ENCODE results near the gene TSR3. TPM values are rescaled to one million over a fixed set of nuclear protein-coding genes. Genes with fewer than 3 reads are reported as not detected.

Gene TSR3
- total and polyA plus RNA-seq, 12 donors = 13.7 to 258 (median 59.6) TPM

GRCh38 chr16:1324286-1324826 lies 27.3 kb downstream of the TSR3 start:
- Histone ChIP-seq H3K36me3 (replicated peaks in 1 of 2) (peaks cover 0 to 57% of the 10 kb centered on the region in 2 donors), H3K4me1 (replicated peaks in 1 of 2) (no peaks in the 10 kb centered on the region), H3K4me3 (no peak overlapping the region), H3K27ac (no peak overlapping the region), H3K27me3 (no peaks in the 10 kb centered on the region), H3K9me3 (replicated peaks in 1 of 3) (no peaks in the 10 kb centered on the region)
- no peak for TF ChIP-seq POLR2A (IDR thresholded peaks at IDR 0.05)
- TF ChIP-seq, protein P1, sequence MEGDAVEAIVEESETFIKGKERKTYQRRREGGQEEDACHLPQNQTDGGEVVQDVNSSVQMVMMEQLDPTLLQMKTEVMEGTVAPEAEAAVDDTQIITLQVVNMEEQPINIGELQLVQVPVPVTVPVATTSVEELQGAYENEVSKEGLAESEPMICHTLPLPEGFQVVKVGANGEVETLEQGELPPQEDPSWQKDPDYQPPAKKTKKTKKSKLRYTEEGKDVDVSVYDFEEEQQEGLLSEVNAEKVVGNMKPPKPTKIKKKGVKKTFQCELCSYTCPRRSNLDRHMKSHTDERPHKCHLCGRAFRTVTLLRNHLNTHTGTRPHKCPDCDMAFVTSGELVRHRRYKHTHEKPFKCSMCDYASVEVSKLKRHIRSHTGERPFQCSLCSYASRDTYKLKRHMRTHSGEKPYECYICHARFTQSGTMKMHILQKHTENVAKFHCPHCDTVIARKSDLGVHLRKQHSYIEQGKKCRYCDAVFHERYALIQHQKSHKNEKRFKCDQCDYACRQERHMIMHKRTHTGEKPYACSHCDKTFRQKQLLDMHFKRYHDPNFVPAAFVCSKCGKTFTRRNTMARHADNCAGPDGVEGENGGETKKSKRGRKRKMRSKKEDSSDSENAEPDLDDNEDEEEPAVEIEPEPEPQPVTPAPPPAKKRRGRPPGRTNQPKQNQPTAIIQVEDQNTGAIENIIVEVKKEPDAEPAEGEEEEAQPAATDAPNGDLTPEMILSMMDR (IDR thresholded peaks at IDR 0.05) = no peak
- DNase-seq = no peak
- intact Hi-C loops (cut with DNase I) = no loop called here
- 80 to 87% (median 84%) methylated on average over 22 of the region's 22 CpGs for WGBS, 4 donors

DNA sequence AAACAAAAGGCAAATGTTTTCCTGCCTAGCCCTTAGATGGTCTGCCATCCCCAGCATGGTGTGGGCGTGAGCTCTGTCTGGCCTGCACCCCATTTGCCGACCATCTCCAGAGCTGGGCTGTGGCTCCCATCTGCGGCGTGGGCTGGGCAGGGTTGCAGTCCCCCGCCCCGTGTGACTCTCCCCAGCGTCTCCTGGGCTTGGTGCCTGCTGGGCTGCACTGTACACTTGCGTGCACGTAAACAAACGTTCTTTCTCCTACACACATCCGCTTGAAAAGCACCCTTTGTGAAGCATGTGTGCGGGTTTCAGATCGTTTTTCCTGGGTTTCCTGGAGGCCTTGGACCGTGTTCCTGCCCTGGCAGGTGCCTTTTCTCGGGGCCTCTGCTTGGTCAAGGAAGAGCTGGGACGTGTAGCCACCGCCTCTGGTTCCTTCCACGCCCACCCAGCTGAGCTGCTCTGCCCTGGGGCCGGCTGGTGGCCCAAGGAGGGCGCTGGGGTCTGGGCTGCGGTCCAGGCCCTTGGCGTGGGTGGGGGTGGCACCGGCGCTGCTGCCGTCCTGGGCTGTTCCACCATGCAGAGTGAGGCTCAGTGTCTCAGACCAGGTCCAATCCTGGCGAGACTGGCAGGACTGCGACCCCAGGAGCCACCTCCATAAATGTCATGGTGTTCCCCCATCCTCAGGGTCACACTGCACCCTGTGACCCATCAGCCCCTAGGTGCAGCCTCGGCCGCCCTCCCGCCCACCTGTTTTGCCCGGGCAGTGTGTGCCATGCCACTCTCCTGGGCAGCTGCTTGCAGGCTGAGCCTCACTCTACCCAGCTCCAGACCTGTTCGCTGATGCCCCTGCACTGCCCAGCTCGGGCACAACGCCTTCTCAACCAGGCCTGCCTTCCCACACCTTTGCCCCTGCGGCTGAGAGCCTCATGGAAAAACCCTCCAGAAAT lies 28.1 kb downstream of the TSR3 start:
- no peak for DNase-seq
- H3K36me3 ChIP-seq (replicated peaks in 1 of 2) = peaks cover 0 to 65% of the 10 kb centered on the region in 2 donors
- H3K27me3 ChIP-seq = no peaks in the 10 kb centered on the region
- 88 to 92% (median 89%) methylated on average over 16 to 35 of the region's 35 CpGs for WGBS, 4 donors
- H3K27ac ChIP-seq = no peak overlapping the region
- no peaks in the 10 kb centered on the region for H3K4me1 ChIP-seq (replicated peaks in 1 of 2)
- H3K9me3 ChIP-seq (replicated peaks in 1 of 3) = no peaks in the 10 kb centered on the region
- intact Hi-C loops (cut with DNase I) = no loop called here
- TF ChIP-seq POLR2A (IDR thresholded peaks at IDR 0.05) = no peak
- TF ChIP-seq, protein P1 (IDR thresholded peaks at IDR 0.05) = no peak
- no peak overlapping the region for H3K4me3 ChIP-seq

- intact Hi-C loops (cut with DNase I) = no loop called here
- no peak for DNase-seq
- Histone ChIP-seq H3K9me3 (replicated peaks in 1 of 3) (no peaks in the 10 kb centered on the region), H3K4me1 (replicated peaks in 1 of 2) (no peaks in the 10 kb centered on the region), H3K27ac (no peak overlapping the region), H3K36me3 (replicated peaks in 1 of 2) (peaks cover 0 to 77% of the 10 kb centered on the region in 2 donors), H3K4me3 (no peak overlapping the region), H3K27me3 (no peaks in the 10 kb centered on the region)
- WGBS, 4 donors = 84 to 98% (median 96%) methylated on average over 8 of the region's 8 CpGs
- TF ChIP-seq POLR2A (IDR thresholded peaks at IDR 0.05) = no peak
- TF ChIP-seq, protein P1 (IDR thresholded peaks at IDR 0.05) = no peak
Measured at GRCh38 chr16:1322407-1322806, 29.3 kb downstream of the TSR3 start.

DNA sequence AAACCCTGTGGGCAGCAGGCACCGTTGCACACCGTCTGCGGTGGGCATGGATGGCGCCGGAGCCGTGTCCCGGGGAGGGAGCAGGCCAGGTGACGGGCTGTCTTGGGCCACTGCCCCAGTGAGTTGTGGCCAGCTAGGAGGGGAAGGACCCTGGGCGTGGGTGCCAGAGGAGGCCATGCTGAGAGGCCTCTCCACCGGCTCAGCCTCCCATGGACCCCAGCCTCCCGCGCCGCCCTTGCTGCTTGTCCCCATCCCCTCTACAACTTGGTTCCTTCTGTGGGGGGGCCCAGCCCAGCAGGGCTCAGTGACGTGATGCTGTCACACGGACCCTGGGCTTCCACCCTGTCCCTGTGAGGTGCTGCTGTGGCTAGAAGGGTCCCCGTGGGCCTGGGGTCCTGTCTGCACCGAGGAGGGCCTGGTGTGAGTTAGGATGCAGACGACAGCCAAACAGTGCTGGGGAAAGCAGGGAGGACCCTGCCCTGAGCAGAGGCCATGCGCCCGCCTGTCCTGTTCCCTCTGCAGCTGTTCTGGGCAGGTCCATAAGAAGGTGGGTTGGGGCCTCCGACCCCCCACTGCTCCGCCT lies 30.9 kb downstream of the TSR3 start:
- DNase-seq = no peak
- no peak overlapping the region for H3K4me3 ChIP-seq
- intact Hi-C loops (cut with DNase I) = no loop called here
- no peaks in the 10 kb centered on the region for H3K4me1 ChIP-seq (replicated peaks in 1 of 2)
- WGBS, 4 donors = 85 to 90% (median 87%) methylated on average over 3 to 22 of the region's 22 CpGs
- no peaks in the 10 kb centered on the region for H3K9me3 ChIP-seq (replicated peaks in 1 of 3)
- H3K27ac ChIP-seq = no peak overlapping the region
- TF ChIP-seq, protein P1 (IDR thresholded peaks at IDR 0.05) = no peak
- no peak for TF ChIP-seq POLR2A (IDR thresholded peaks at IDR 0.05)
- H3K36me3 ChIP-seq (replicated peaks in 1 of 2) = peaks cover 0 to 93% of the 10 kb centered on the region in 2 donors
- H3K27me3 ChIP-seq = no peaks in the 10 kb centered on the region

Data from adrenal gland (tissue), 12 donors.